ENCODE data around the gene MCCD1.
A peak's percentile ranks its signal among the peaks of the same experiment; 100 is the strongest.
"Not testable (repeated sequence)": the region's sequence is repeated elsewhere in the genome, so short reads cannot be mapped to it uniquely, and the experiment has no call there.

Gene MCCD1, protein sequence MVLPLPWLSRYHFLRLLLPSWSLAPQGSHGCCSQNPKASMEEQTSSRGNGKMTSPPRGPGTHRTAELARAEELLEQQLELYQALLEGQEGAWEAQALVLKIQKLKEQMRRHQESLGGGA

DNA sequence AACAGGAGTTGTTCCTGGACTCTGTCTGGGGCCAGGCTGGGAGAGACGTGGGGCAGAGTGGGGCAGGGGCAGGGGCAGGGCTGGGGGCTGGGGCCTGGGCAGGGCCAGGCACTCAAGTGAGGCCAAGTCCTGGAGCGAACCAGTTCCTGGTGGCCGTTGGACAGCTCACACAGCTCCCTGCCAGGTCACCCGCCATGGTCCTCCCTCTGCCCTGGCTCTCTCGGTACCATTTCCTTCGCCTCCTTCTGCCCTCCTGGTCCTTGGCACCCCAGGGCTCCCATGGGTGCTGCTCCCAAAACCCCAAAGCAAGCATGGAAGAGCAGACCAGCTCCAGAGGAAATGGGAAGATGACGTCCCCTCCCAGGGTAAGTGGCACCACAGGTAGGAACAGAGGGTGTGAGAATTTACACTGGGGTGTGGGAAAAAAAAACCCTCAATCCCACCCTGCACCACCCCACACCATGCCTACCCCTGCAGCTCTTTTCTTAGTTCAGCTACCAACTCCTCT is at the start of gene MCCD1:
Gene MCCD1, plus strand, starts transcription at position 142 of the 508 bp plus-strand sequence. Its CDS starts 53 bp downstream, at position 195.
- no peak for DNase-seq

DNA sequence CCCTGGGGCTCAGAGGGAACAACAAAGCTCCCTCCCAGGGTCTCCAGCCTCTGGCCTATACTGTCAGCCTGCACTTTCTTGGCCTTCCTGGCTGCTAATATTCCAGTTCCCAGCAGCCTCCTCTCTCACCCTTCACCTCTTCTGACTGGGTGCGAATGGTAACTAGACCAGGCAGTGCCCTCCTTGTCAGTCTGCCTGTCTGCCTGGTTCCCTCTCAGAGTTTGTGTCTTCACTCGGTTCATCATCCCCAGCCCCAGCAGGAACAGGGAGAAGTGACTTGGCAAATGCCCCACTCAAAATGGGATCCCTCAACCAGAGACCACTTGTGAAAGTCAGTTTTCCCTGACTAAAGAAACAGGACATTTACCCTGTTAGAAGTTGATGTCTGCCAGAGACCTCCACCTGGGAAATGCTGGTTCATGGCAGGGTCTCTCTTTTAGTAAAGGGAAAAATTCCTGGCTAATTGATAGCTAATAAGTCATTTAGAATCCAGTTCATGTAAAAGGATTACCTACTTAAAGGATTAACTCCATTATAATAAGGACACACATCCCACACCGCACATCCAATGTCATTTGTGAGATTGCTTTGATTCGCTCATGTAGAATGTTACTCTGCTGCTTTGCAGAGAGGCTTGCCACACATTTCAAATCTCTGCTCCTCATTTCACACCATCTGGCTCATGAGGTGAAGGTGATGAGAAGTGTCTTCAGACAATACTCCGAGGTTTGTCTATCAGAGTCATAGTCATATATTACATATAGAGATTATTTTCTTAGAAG is 49.4 kb upstream of the MCCD1 start:
- DNase-seq, result no peak

DNA sequence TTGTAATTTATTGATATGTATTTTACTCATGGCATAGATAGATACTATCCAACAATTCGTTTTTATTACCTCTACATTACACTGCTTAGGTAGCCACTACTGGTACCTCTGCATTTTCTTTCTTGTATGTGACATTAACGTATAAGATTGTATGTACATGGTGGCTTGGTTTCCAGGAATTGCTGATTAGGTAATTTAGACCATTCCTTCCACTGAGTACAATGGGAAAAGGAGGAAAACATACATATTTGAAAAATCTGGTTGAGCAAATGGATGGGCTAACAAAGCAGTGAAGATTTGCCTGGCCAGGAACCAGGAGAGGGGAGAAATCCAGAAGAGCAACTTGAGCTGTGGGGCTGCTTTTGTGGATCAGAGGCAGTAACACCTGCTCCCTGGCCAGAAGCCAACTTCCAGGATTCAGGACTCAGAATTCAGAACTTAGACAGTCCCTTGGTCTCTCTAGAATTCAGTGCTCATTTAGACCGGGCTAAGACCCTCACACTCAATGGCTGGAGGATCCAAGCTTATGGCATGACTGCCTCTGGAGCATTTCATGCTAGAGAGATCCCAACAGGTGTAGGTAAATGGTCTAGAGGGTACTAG is 48.7 kb upstream of the MCCD1 start:
- no peak for DNase-seq

DNA sequence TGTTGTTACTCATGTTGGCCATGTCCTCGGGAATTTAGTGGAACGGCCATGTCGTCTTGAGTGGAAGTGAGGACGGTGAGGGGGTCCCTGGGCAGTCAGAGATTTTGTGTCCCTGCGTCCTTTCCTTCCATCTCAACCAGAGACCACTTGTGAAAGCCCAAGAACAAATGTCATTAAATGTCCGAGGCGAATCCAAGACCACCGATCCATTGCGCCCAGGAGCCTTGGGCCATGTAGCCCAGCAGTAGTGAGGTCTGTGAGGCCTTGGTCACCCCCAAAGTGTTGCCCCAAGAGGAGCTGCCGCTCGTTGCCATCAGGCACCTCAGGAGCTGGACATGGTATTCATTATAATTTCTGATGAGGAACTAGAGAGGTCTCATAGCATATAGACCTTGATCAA is 48.2 kb upstream of the MCCD1 start:
- DNase-seq, result no peak

DNA sequence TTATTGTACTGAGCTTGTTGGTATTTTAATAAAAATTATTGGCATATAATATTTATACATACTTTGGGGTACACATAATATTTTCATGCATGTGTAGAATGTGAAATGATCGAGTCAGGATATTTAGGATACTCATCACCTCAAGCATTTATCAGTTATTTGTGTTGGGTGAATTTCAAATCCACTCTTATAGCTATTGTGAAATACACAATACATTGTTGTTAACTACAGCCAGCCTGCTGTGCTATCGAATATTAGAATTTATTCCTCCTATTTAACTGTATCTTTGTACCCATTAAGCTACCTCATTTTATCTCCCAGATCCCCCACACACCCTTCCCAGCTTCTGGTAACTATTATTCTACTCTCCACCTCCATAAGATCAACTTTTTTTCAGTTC is 45.4 kb upstream of the MCCD1 start:
- DNase-seq, result no peak

DNA sequence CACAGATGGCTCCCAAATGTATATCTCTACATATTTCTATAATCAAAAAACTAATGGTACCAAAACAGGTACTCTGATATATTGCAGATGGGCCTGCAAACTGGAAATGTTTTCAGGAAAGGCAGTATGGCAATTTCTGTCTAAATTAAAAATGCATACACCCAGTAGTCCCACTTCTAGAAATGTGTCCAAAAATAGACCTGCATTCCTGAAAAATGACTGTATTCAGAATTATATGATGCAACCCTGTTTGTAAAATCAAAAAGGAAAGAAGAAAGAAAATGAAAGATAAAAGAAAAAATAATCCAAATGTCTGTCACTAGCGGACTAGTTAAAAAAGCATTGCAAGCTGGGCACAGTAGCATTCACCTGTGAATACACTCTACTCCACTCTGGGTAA is 43.7 kb upstream of the MCCD1 start:
- DNase-seq, result no peak

DNA sequence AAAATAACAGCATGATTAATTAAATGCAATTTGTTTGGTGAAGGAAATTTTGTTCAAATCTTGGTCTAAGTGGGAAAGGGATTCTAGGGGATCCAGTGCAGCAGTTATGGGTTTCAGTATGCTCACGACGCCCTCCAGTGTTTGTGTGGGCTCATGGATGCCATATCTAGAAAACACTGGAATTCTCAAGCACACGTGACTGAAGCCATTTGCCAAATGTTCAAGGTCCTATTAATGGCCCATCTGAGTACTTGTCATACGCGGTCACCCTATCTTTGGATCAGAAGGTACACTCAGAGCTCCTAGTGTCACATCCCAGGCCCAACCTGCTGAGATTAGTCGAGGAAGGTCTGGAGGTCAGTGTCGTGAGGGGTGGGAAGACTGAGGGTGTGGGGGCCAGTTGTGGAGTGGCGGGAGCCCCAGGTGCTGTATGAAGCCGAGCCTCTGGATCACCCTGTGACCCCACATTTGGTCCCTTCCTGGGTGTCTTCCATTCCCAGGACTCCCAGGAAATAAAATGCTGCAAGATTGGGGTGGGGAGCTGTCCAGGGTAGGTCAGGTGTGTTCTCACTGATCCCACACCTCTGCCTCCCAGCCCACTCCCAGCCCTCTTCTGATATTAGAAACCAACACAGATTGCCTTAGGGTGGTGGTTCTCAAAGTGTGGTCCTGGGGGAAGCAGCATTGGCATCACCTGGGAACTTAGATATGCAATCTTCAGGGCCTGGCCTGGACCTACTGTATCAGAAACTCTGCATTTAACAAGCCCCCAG is 42.5 kb upstream of the MCCD1 start:
- not testable (repeated sequence) for DNase-seq

DNA sequence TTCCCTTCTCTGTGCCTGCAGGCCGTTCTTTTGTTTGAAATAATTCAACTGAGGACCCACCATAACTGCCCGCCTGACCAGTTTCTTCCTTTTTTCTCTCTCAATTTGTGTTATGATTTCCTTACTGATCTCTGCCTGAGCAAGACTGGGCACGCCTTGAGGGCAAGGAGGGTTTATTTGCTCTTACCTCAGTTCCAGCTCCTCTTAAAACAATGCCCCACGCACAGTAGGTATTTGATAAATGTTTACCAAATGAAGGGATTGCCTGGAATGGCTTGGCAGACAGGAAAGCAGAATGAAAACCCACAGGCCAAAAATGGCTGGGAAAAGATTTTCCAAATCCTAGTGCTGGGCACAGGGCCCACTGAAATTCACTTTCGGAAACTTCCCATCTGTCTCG is 41.1 kb upstream of the MCCD1 start:
- DNase-seq, result not testable (repeated sequence)

DNA sequence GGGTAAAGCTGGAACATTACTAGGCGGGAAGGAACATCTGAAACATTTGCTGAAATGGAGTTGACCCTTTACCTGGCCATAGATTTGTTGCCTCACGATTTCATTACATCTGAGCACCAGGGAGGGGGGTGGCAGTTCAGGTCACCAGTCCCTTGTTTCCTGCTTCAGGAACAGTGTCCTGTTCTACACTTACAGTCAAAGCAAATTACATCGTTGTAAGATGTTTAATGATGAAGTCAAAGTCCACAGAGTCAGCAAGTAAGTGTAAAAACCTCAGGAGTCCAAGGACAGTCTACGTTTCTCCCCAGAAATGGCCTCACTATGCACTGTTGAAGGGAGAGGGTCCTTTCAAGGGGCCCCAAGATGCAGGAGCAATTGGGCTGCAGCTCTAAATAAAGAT is 39.7 kb upstream of the MCCD1 start:
- DNase-seq, result no peak

DNA sequence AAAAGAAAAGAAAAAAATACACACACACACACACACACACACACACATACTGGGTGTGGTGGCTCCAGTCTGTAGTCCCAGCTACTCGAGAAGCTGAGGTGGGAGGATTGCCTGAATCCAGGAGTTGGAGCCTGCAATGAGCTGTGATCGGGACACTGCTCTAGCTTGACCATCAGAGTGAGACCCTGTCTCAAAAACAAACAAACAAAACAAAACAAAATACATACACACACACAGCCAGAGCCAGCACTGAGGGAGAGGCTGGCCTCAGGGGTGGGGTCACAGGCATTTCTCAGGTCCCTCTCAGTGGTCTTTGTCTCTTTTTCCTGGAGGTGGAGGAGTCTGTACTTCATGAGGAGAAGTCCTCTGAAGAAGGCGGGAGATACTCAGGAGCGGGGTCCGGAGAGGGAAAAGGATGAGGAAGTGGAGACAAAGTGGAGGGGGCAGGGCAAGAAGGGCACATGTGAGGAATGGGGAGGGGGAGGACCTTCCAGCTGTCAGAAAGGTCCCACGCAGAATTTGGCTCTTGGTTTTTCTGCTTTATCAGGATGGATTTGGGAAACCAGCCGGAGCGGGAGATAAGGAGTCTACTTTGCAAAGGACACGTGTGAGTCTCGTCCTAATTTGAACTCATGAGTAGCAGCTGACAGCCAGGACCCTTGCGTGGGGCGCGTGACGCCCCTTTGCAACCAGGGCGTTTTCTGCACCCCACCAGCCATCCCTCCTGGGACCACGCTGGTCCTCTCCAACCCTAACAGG is 38.5 kb upstream of the MCCD1 start:
- no peak for DNase-seq

DNA sequence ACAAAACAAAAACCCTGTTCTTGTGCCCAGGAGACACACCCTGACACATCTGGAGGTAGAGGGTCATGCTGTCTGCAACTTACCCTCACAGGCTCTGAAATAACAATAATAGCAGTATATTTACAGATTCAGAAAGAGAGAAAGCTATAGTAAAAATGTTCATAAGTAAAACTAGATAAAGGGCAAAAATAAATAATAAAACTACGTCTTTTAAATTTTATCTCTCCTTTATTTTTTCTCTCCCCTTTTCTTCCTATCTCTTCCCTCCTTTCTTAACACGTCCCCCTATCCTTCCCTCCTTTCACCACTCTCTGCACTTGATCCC is 35.2 kb upstream of the MCCD1 start:
- DNase-seq, result not testable (repeated sequence)

DNA sequence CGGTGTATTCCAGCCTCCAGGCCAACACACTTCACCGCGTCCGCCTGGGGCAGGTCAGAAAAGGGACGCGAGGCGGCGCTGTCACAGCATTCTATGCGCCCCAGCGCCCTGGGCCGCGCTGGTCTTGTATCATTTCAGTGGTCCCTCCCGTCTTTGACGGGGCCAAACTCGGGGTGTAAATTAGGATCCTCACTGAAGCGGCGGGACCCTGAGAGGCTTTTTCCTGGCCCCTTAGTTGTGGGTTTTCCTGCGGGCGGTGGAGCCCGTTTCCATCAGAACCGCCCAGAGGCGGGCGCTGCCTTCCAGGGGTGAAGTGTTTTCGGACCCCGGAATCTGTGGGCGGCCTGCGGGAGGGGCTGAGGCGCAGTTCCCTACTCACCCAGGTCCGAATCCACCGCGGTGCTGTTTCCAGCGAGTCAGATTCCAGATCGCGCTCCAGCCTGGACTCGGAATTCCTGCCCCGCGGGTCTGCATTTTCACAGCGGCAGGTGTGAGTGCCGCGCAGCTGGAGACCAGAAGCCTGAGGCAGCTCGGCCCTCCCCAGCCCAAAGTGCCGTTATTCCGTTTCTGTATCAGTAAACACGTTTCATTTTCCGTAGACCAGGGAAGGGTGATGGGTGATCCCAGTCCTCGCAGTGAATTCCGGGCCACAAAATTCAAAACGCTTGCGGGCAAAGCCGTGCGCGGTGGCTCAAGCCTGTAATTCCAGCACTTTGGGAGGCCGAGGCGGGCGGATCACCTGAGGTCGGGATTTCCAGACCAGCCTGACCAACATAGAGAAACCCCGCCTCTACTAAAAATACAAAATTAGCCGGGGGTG is 34.7 kb upstream of the MCCD1 start:
- DNase-seq, result peak; percentile 59

DNA sequence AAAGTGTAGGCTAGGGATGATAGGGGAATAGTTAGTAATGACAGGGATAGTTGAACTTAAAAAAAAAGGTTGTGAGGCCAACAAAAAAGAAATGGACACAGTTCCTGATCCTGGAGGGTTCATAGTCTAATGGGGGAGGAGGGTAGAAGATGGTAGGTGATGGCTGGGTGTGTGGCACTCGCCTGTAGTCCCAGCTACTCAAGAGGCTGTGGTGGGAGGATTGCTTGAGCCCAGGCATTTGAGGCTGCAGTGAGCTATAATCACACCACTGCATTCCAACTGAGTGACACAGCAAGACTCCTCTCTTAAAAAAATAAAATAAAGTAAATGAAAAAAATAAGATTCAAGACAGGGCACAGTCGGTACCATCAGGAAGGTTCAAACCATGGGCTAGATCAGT is 33.2 kb upstream of the MCCD1 start:
- DNase-seq, result no peak

DNA sequence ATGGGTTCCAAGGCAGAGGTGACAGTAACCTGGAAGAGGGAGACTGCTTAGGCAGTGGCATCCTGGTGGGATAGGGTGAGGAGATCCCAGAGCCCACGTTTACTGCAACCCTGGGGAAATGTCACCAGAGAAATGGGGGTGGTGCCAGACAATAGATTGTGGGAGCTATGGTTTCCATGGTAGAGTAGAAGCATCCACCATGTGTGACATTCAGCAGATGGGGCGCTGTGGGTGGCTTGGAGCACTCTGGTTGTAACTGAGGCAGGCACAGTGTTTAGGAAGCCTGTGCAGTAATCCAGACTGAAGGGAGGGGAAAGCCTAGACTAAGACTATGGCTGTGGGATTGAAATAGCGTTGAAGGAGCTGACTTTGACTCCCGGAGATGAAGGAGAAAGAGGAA is 31.9 kb upstream of the MCCD1 start:
- DNase-seq, result not testable (repeated sequence)

DNA sequence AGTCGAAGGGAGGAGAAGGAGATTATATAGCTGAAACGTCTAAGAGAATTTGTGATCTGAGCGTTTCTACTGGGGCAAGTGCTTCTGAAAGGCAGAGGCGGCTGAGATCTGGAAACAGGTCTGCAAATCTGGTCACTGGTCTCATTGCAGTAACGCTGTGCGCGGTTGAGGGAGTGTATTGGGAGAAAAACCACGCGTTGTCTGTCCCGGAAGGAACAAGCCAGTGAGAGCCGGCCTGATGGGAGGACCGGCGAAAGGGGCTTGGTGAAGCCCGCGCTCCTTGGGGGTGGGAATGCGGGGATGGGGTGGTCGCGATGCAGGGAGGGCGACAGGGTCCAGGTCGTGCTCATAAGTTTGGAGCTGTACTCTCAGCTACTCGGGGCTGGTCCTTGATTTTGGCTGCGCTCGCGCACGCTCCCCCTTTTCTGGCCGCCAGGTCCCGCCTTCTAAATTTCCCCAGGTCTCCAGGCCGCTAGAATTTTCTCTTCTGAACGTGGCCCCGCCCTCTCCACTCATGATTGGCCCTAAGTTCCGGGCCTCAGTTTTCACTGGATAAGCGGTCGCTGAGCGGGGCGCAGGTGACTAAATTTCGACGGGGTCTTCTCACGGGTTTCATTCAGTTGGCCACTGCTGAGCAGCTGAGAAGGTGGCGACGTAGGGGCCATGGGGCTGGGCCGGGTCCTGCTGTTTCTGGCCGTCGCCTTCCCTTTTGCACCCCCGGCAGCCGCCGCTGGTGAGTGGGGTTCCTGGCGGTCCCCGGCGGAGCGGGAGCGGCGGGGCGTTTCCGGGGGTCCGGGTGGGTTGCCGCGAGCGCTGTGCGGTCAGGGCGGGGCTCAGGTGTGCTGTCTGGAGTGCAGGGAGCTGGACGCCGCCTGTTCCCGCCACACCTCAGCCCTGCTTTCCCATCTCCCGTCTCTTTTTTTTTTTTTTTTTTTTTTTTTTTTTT is 31.0 kb upstream of the MCCD1 start, which contains the start of gene MICB:
Gene MICB, plus strand, starts transcription at position 615 of the 946 bp plus-strand sequence. Its CDS starts 49 bp downstream, at position 664.
- peak; percentile 55 for DNase-seq

DNA sequence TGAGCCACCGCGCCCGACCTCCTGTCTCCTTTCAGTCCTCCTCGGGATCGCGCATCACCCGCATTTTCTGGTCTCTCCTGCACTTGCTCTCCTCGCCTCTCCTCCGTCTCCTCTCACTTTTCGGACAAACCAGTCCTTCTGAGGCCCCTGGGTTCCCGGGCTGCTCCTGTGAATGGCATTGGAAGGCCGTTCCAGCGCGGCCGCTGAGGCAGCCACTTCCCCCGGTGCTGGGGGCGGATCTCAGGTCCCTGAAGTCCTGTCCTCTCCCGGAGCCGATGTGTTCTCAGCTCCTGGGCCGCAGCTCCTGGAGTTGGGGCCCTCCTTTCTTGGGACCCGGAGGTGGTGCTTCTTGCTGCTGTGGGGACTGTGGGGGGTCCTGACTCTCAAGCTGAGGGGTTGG is 30.0 kb upstream of the MCCD1 start:
- no peak for DNase-seq

DNA sequence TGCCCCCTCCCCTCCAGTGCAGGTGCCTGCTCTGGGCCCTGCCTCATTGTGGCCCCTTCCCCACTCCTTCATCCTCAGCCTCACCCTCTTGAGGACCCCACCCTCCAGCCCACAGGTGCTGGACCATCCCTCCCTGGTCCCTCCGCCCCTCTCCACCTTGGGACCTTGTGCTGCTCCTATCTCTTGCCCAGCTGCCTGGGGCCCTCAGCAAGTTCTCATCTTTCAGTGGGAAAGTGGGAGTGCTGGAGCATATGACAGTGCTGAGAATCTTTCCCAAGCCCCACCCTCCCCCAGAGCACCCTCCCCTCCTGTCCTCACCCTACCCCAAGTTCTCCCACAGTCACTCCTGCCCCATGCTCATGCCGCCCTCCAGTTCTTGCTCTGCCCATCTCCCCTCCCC is 29.1 kb upstream of the MCCD1 start:
- DNase-seq, result not testable (repeated sequence)

DNA sequence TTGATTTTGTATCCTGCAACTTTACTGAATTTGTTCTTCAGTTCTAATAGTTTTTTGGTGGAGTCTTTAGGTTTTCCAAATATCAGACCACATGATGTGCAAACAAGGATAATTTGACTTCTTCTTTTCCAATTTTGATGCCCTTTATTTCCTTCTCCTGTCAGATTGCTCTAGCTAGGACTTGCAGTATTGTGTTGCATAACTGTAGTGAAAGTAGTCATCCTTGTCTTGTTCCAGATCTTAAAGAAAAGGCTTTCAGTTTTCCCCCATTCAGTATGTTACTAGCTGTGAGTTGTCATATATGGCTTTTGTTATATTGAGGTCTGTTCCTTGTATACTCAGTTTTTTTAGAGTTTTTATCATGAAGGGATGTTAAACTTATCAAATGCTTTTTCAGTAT is 26.2 kb upstream of the MCCD1 start:
- no peak for DNase-seq

DNA sequence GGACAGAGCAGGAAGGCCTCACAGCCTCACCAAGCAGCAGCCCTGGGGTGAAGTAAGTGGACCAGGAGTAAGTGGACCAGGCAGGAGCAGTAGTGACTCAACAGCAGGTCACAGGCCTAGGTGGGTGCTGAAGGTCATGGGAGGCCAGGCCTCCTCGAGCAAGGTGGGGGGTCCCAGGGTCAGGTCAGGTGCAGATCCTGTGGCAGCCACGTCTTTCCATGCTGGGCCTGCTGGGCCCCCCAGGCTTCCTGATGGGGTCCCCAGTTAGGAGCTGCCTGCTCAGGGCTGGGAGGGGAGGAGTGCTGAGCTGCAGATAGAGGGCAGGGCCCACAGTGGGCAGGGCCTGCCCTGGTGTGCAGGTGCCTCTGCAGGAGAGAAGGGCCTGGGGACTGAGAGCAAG is 19.7 kb upstream of the MCCD1 start:
- not testable (repeated sequence) for DNase-seq

DNA sequence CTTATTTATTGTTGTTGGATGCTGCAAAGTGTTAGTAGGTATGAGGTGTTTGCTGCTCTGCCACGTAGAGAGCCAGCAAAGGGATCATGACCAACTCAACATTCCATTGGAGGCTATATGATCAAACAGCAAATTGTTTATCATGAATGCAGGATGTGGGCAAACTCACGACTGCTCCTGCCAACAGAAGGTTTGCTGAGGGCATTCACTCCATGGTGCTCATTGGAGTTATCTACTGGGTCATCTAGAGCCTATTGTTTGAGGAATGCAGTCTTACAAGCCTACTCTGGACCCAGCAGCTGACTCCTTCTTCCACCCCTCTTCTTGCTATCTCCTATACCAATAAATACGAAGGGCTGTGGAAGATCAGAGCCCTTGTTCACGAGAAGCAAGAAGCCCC is 18.8 kb upstream of the MCCD1 start:
- no peak for DNase-seq
